Sigmoid colon (tissue), 7 donors: ENCODE results near the gene ANO6. TPM values are rescaled to one million over a fixed set of nuclear protein-coding genes. Genes with fewer than 3 reads are reported as not detected.
A peak's percentile ranks its signal among the peaks of the same experiment; 100 is the strongest.

Experiments used
- DNase-seq: peaks from one replicate; pipeline ENCODE4 v3.0.0-alpha.2; 2019
- H3K27ac ChIP-seq, 4 donors: fragments of 200-600 bp; sonication (generic); one replicate each; pipeline ENCODE4 v1.5.1; 2016 to 2019; ENCODE audit warnings: mild to moderate bottlenecking in 1 of 4
- H3K27me3 ChIP-seq, 3 donors: fragments of 200-600 bp; sonication (generic); one replicate each; pipeline ENCODE4 v1.5.1; 2019; ENCODE audit warnings: mild to moderate bottlenecking in 1 of 3
- H3K36me3 ChIP-seq, 4 donors: fragments of 200-600 bp; sonication (generic); one replicate each; pipeline ENCODE4 v1.5.1; 2016 to 2019
- H3K4me1 ChIP-seq, 4 donors: fragments of 200-600 bp; sonication (generic); one replicate each; pipeline ENCODE4 v1.5.1; 2017 to 2019
- H3K4me3 ChIP-seq, 4 donors: fragments of 200-600 bp; sonication (generic); one replicate each; pipeline ENCODE4 v1.5.1; 2017 to 2019; ENCODE audit warnings: mild to moderate bottlenecking in 2 of 4, moderate library complexity in 1 of 4
- H3K9me3 ChIP-seq, 4 donors: fragments of 200-600 bp in 3 of 4; sonication (generic) in 3 of 4; one replicate each; pipeline versions ENCODE4 v1.5.1 to v1.6.1; 2013 to 2019
- CTCF ChIP-seq, 4 experiments: fragments of 450-650 bp in 3 of 4; fragments of 200-600 bp in 1 of 4; IDR thresholded peaks; one replicate each; pipeline ENCODE4 v1.5.1; 2016 to 2019; ENCODE audit warnings: antibody characterized with exemption in 4 of 4, mild to moderate bottlenecking in 3 of 4, moderate library complexity in 2 of 4
- EP300 ChIP-seq, 4 donors: sonication (generic); formaldehyde crosslinking; IDR thresholded peaks; one replicate each; pipeline ENCODE4 v1.6.1; 2017; ENCODE audit warnings: antibody characterized with exemption in 4 of 4
- POLR2A ChIP-seq, 2 donors: fragments of 450-650 bp; IDR thresholded peaks; one replicate each; pipeline ENCODE4 v1.6.1; 2016; ENCODE audit warnings: antibody characterized with exemption in 2 of 2, mild to moderate bottlenecking in 2 of 2, moderate library complexity in 2 of 2
- POLR2AphosphoS5 ChIP-seq, 4 donors: sonication (generic); formaldehyde crosslinking; IDR thresholded peaks; one replicate each; pipeline ENCODE4 v1.6.1; 2017; ENCODE audit warnings: antibody characterized with exemption in 4 of 4
- WGBS, 2 donors: extraction: QIAGEN DNeasy Blood & Tissue Kit; methylation state at CpG; one replicate each; pipeline ENCODE4 v1.1.7; 2013; 5-methylcytosine and 5-hydroxymethylcytosine counted together
- intact Hi-C: fragments of 100-400 bp; cut with DNase I; formaldehyde crosslinking; loops from one replicate; pipeline ENCODE4 v1.15.1; 2023
- polyA plus RNA-seq, 3 donors: library from polyadenylated mRNA; stranded (reverse); fragments of 200-250 nt; gene quantifications; one replicate each; pipeline ENCODE4 v1.2.3, GENCODE V29; 2013
- total RNA-seq, 4 donors: library from RNA; depleted of rRNA; stranded (reverse); fragments of >200 nt; gene quantifications; one replicate each; pipeline ENCODE4 v1.1.0, GENCODE V29; 2016
- donor health status: healthy with polysubstance abuse.
- donor health status: Bipolar disorder and iron deficiency.
- donor health status: healthy.

Gene ANO6
- total and polyA plus RNA-seq, 7 donors = 1.2 to 107 (median 98.5) TPM

GRCh38 chr12:45268672-45269411 is 52.9 kb downstream of the ANO6 start:
- Histone ChIP-seq H3K9me3 (no peaks in the 10 kb centered on the region), H3K4me3 (peak overlapping the region in 1 of 4 donors; percentile 16), H3K36me3 (no peaks in the 10 kb centered on the region), H3K27ac (peak overlapping the region; percentile 42 to 81 (median 64)), H3K27me3 (no peaks in the 10 kb centered on the region), H3K4me1 (peaks cover 0 to 65% (median 52%) of the 10 kb centered on the region in 4 donors)
- intact Hi-C loops = loop anchor here (5.0 kb wide), 1 partner anchor 118 kb away; no protein-coding TSS in a partner anchor
- TF ChIP-seq POLR2AphosphoS5 (IDR thresholded peaks at IDR 0.05) = peak; percentile 17 to 46 (median 38)
- TF ChIP-seq CTCF (IDR thresholded peaks at IDR 0.05) = peak in 3 of 4 experiments; percentile 35 to 47 (median 35)
- no peak for TF ChIP-seq EP300 (IDR thresholded peaks at IDR 0.05)
- peak; percentile 86 for DNase-seq
- 15 to 22% methylated on average over 5 of the region's 5 CpGs for WGBS, 2 donors

- Histone ChIP-seq H3K4me1 (peaks cover 0 to 64% (median 52%) of the 10 kb centered on the region in 4 donors), H3K27ac (peak overlapping the region in 3 of 4 donors; percentile 58 to 81 (median 69)), H3K9me3 (no peaks in the 10 kb centered on the region), H3K27me3 (no peaks in the 10 kb centered on the region), H3K36me3 (no peaks in the 10 kb centered on the region), H3K4me3 (no peak overlapping the region)
- intact Hi-C loops = loop anchor here (5.0 kb wide), 1 partner anchor 118 kb away; no protein-coding TSS in a partner anchor
- no peak for DNase-seq
- 68 to 73% methylated on average over 2 of the region's 2 CpGs for WGBS, 2 donors
- TF ChIP-seq POLR2AphosphoS5 (IDR thresholded peaks at IDR 0.05) (no peak), POLR2A (IDR thresholded peaks at IDR 0.05) (no peak)
Observed at GRCh38 chr12:45269412-45269751, 53.5 kb downstream of the ANO6 start.

- no peaks in the 10 kb centered on the region for H3K36me3 ChIP-seq
- H3K27me3 ChIP-seq = no peaks in the 10 kb centered on the region
- no peak overlapping the region for H3K4me3 ChIP-seq
- peaks cover 0 to 69% (median 53%) of the 10 kb centered on the region in 4 donors for H3K4me1 ChIP-seq
- intact Hi-C loops = no loop called here
- WGBS, 2 donors = 89 to 93% methylated on average over 3 of the region's 3 CpGs
- H3K9me3 ChIP-seq = no peaks in the 10 kb centered on the region
- H3K27ac ChIP-seq = peak overlapping the region in 1 of 4 donors; percentile 81
- no peak for DNase-seq
- TF ChIP-seq POLR2A (IDR thresholded peaks at IDR 0.05) (no peak), EP300 (IDR thresholded peaks at IDR 0.05) (no peak), POLR2AphosphoS5 (IDR thresholded peaks at IDR 0.05) (no peak), CTCF (IDR thresholded peaks at IDR 0.05) (no peak)
Observed at GRCh38 chr12:45270951-45271350, 55.1 kb downstream of the ANO6 start.

- TF ChIP-seq CTCF (IDR thresholded peaks at IDR 0.05) (no peak), POLR2AphosphoS5 (IDR thresholded peaks at IDR 0.05) (peak in 1 of 4 donors; percentile 28)
- 22 to 65% methylated on average over 1 of the region's 1 CpG for WGBS, 2 donors
- intact Hi-C loops = no loop called here
Observed at GRCh38 chr12:45273717-45274271, 57.9 kb downstream of the ANO6 start.

GRCh38 chr12:45276154-45276755 is 60.4 kb downstream of the ANO6 start:
- Histone ChIP-seq H3K4me3 (no peak overlapping the region), H3K4me1 (peaks cover 0 to 58% (median 40%) of the 10 kb centered on the region in 4 donors), H3K9me3 (no peaks in the 10 kb centered on the region), H3K27me3 (no peaks in the 10 kb centered on the region), H3K27ac (peak overlapping the region in 1 of 4 donors; percentile 16), H3K36me3 (no peaks in the 10 kb centered on the region)
- intact Hi-C loops = no loop called here
- TF ChIP-seq POLR2AphosphoS5 (IDR thresholded peaks at IDR 0.05) (no peak), CTCF (IDR thresholded peaks at IDR 0.05) (no peak), POLR2A (IDR thresholded peaks at IDR 0.05) (no peak), EP300 (IDR thresholded peaks at IDR 0.05) (no peak)
- no peak for DNase-seq
- 75 to 92% methylated on average over 5 of the region's 5 CpGs for WGBS, 2 donors

More at GRCh38 chr12:45273717-45274271, 57.9 kb downstream of the ANO6 start:
- Histone ChIP-seq H3K4me3 (no peak overlapping the region), H3K4me1 (peaks cover 0 to 64% (median 51%) of the 10 kb centered on the region in 4 donors), H3K27me3 (no peaks in the 10 kb centered on the region), H3K36me3 (no peaks in the 10 kb centered on the region), H3K27ac (peak overlapping the region in 3 of 4 donors; percentile 43 to 67 (median 47)), H3K9me3 (no peaks in the 10 kb centered on the region)
- no peak for DNase-seq
